Endothelial cell (in vitro differentiated cells): ENCODE results near the gene CIT. TPM values are rescaled to one million over a fixed set of nuclear protein-coding genes. Genes with fewer than 3 reads are reported as not detected.

Experiments
- DNase-seq: peaks from one replicate; pipeline ENCODE4 v3.0.0; 2021; ENCODE audit warnings: low spot score
- H3K27ac Mint-ChIP-seq: one replicate; pipeline ENCODE4 v1.8.0; 2021; ENCODE audit warnings: mixed read lengths, inconsistent platforms; ENCODE audit not compliant: unreplicated experiment
- H3K27me3 Mint-ChIP-seq: one replicate; pipeline ENCODE4 v1.8.0; 2021; ENCODE audit warnings: mild to moderate bottlenecking, moderate library complexity, mixed read lengths, inconsistent platforms; ENCODE audit not compliant: unreplicated experiment
- H3K36me3 Mint-ChIP-seq: one replicate; pipeline ENCODE4 v1.8.0; 2021; ENCODE audit warnings: mild to moderate bottlenecking, low read depth, mixed read lengths, inconsistent platforms; ENCODE audit not compliant: unreplicated experiment
- H3K4me1 Mint-ChIP-seq: one replicate; pipeline ENCODE4 v1.8.0; 2021; ENCODE audit warnings: mild to moderate bottlenecking, mixed read lengths, inconsistent platforms; ENCODE audit not compliant: unreplicated experiment
- H3K4me3 Mint-ChIP-seq: one replicate; pipeline ENCODE4 v1.8.0; 2021; ENCODE audit warnings: mild to moderate bottlenecking, mixed read lengths, inconsistent platforms; ENCODE audit not compliant: unreplicated experiment
- H3K9me3 Mint-ChIP-seq: one replicate; pipeline ENCODE4 v1.8.0; 2021; ENCODE audit warnings: mixed read lengths, inconsistent platforms; ENCODE audit not compliant: unreplicated experiment
- CTCF ChIP-seq: fragments of 200-600 bp; sonication (generic); IDR thresholded peaks from one replicate; pipeline ENCODE4 v1.5.0; 2021; ENCODE audit warnings: antibody characterized with exemption; ENCODE audit not compliant: unreplicated experiment
- total RNA-seq: library from RNA; stranded (reverse); fragmentation: NEBNext Ultra II Directional; extraction: Animal tissue kit (Norgen Biotek cat#: 25700); gene quantifications from one replicate; pipeline ENCODE4 v1.2.1, GENCODE V29; 2021; ENCODE audit not compliant: unreplicated experiment

The CIT gene
- total RNA-seq, 1 donor from 2014 or later, result 14.4 TPM

GRCh38 chr12:119682639-119683252 is 194.4 kb downstream of the CIT start:
- Mint-ChIP-seq H3K36me3 (peaks cover 32% of the 10 kb centered on the region), H3K4me3 (no peak overlapping the region), H3K4me1 (peaks cover 7% of the 10 kb centered on the region), H3K27ac (no peak overlapping the region), H3K9me3 (no peaks in the 10 kb centered on the region), H3K27me3 (peaks cover 5% of the 10 kb centered on the region)
- no peak for TF ChIP-seq CTCF
- no peak for DNase-seq

GRCh38 chr12:119681728-119682638 is 195.1 kb downstream of the CIT start:
- Mint-ChIP-seq H3K27me3 (peaks cover 4% of the 10 kb centered on the region), H3K4me1 (peaks cover 2% of the 10 kb centered on the region), H3K4me3 (no peak overlapping the region), H3K9me3 (no peaks in the 10 kb centered on the region), H3K27ac (no peak overlapping the region), H3K36me3 (peaks cover 33% of the 10 kb centered on the region)
- TF ChIP-seq CTCF, result no peak
- DNase-seq, result no peak

- no peak for DNase-seq
- Mint-ChIP-seq H3K4me3 (no peak overlapping the region), H3K27ac (no peak overlapping the region), H3K27me3 (peaks cover 6% of the 10 kb centered on the region), H3K9me3 (no peaks in the 10 kb centered on the region), H3K4me1 (no peaks in the 10 kb centered on the region), H3K36me3 (peaks cover 41% of the 10 kb centered on the region)
- no peak for TF ChIP-seq CTCF
Observed at GRCh38 chr12:119681111-119681510, 196.0 kb downstream of the CIT start.

- Mint-ChIP-seq H3K4me3 (peak overlapping the region; percentile 45), H3K36me3 (peaks cover 54% of the 10 kb centered on the region)
- DNase-seq, result no peak
Observed at GRCh38 chr12:119679490-119679889, 197.6 kb downstream of the CIT start.

More at GRCh38 chr12:119679490-119679889, 197.6 kb downstream of the CIT start:
- Mint-ChIP-seq H3K4me1 (peaks cover under 1% of the 10 kb centered on the region), H3K27me3 (peaks cover 8% of the 10 kb centered on the region), H3K9me3 (no peaks in the 10 kb centered on the region), H3K27ac (no peak overlapping the region)
- no peak for TF ChIP-seq CTCF
